ENCODE measurements around the gene NMNAT3.
A peak's percentile ranks its signal among the peaks of the same experiment; 100 is the strongest.

NMNAT3 gene

GRCh38 chr3:139574026-139574947, 103.5 kb downstream of the NMNAT3 start:
- DNase-seq = no peak

- DNase-seq = no peak
These were observed 104.7 kb downstream of the NMNAT3 start for GRCh38 chr3:139572847-139573672.

- no peak for DNase-seq
These were observed 106.1 kb downstream of the NMNAT3 start for GRCh38 chr3:139571711-139572110.

- DNase-seq = no peak
These were observed 113.4 kb downstream of the NMNAT3 start for GRCh38 chr3:139564294-139564861.

- peak; percentile 40 for DNase-seq
These were observed 115.7 kb downstream of the NMNAT3 start for GRCh38 chr3:139561959-139562676.

GRCh38 chr3:139561255-139561817, 116.4 kb downstream of the NMNAT3 start:
- no peak for DNase-seq

- no peak for DNase-seq
These were observed 117.4 kb downstream of the NMNAT3 start for GRCh38 chr3:139560411-139560810.

GRCh38 chr3:139559541-139559940, 118.2 kb downstream of the NMNAT3 start:
- DNase-seq = peak; percentile 15

GRCh38 chr3:139558351-139559266, 119.2 kb downstream of the NMNAT3 start:
- no peak for DNase-seq

- DNase-seq = no peak
These were observed 120.7 kb downstream of the NMNAT3 start for GRCh38 chr3:139557041-139557440.

- DNase-seq = no peak
These were observed 122.5 kb downstream of the NMNAT3 start for GRCh38 chr3:139555249-139555648.

GRCh38 chr3:139554628-139555027, 123.1 kb downstream of the NMNAT3 start:
- DNase-seq = no peak

- no peak for DNase-seq
These were observed 125.0 kb downstream of the NMNAT3 start for GRCh38 chr3:139552632-139553365.

- DNase-seq = no peak
These were observed 129.0 kb downstream of the NMNAT3 start for GRCh38 chr3:139548801-139549200.

GRCh38 chr3:139547666-139548065, 130.1 kb downstream of the NMNAT3 start:
- no peak for DNase-seq

- no peak for DNase-seq
These were observed 131.0 kb downstream of the NMNAT3 start for GRCh38 chr3:139546772-139547171.

GRCh38 chr3:139541532-139542288, 136.1 kb downstream of the NMNAT3 start:
- no peak for DNase-seq

- DNase-seq = no peak
These were observed 136.9 kb downstream of the NMNAT3 start for GRCh38 chr3:139540651-139541531.

- no peak for DNase-seq
These were observed 139.0 kb downstream of the NMNAT3 start for GRCh38 chr3:139538733-139539132.

Measured in NCI-H2029 (cell line).